ENCODE results near the gene RGMB.

- no peak for TF ChIP-seq ZNF274 (IDR thresholded peaks at IDR 0.05; ENCODE audit: low read depth, low read length)
- TF ChIP-seq YY1 (IDR thresholded peaks at IDR 0.05; ENCODE audit: insufficient read depth, insufficient read length) = no peak
- TF ChIP-seq SUZ12 (IDR thresholded peaks at IDR 0.05; ENCODE audit: extremely low read depth, insufficient read depth, insufficient read length) = no peak
Observed at GRCh38 chr5:98794414-98795080, 21.1 kb downstream of the RGMB start.
